Lung microvascular endothelial cell (primary cell): ENCODE data around the gene ALK. TPM values are rescaled to one million over a fixed set of nuclear protein-coding genes. Genes with fewer than 3 reads are reported as not detected.

Source experiments
- DNase-seq, 2 donors: peaks; one replicate each; pipeline versions ENCODE4 v3.0.0 to v3.0.0-alpha.2; 2010; ENCODE audit warnings: low read depth in 2 of 2
- total RNA-seq: library from RNA; depleted of rRNA; stranded (reverse); fragments of >200 nt; gene quantifications from 2 replicates; pipeline ENCODE4 v1.2.1, GENCODE V29; 2014

ALK gene
- total RNA-seq, 1 donor from 2014 or later = not detected

DNA sequence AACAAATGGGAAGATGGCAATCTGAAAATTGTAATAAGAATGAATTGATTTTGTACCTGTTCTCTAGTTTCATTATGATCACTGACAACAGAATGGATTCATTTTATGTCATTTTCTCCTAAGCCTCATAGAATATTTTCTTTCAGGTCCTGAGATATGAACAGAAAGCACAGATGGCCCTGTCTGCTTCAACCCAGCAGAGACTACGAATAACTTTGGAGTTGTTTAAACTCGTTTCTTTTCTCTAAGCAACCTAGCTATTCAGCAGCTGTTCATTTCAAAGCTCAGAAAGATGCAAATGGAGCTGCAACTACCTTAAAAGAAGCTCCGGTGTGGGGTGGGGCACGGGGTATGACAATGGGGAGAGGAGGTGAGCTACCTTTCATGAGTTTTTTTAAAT lies 124.9 kb downstream of the ALK start:
- DNase-seq = no peak

DNA sequence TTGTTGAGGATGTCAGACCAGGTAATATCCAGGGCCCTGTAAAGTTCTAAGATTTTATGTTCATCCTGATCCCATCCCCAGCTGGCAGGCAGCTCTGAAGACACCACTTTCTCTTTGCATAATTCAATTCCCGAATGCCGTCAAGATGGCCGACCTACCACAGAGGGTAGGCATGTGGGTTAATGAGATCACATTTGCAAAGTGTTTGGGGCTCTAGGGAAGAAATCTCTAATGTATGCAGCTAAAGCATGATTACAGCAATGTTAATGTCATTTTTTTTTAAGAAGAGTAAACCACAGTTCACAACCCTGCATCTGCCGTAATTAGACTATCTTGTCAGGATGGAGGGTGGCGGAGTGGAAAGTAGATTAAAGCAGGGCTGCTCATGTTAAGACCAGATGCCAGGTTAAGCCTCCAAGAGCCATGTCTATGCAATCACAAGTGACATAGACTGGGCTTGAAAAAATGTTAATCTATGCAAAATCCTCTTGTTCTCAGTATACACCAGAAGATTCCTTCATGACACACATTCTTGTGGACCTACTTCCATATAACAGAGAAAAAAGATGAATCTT lies 131.4 kb downstream of the ALK start:
- DNase-seq = no peak

DNA sequence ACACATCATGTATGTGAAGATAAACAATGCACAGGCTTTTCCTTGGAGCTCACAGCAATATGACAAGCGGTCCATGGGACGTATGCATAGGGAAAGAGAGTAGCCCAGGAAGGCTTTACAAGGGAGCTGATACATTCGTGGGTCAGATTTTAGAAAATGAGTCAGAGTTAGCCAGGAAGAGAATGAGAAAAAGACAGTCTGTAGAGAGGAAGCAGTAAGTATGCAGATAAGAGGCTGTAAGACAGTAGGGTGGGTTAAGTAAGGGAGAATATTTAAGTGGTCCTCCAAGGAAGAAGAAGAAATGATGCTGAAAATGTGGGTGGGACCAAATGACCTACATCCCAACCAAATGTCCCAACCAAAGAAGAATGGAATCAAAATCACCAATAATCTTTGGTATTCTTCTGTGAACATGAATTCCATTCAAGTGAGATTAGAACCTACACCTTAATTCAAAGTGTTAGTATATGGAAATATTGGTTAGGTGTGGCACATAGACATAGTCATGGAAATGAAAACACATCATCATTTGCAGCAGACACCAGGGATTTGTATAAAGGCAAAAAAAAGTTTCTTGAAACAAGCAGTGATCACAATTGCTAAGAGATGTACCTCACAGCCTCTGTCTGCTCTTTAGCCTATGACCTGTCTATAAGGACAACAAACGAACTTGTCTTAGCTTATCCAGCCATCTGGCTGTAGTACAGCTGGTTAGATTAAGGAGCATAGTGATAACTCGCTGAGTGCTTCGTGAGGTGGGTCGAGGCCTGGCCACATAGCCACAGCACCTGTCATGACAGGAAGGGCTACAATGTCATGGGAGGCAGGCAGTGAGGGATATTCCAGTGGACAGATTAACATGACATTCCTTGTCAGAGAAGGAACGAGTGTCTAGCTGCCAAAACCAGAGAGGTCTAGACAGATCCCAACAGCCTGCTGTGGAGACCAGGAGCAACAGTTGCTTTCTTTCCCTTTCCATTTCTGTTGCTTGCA lies 133.6 kb downstream of the ALK start:
- no peak for DNase-seq

DNA sequence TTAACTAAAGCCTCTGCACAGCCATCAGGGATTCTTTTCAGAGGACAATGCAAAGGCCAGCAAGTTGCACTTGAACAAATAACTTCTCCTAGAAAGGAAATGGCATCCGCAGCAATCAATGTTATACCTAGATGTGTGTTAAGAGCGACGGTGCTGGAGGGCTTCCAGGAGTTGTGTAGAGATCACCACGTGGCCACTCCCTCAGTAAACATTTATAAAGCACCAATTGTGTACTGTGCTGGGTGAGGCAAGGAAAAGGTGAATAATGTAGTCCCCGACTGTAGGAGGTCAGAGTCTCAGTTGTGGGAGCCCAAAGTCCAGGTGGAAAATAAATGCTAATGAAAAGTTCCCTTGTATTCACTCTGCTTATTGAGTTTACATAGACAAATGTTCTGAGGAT lies 135.0 kb downstream of the ALK start:
- DNase-seq = no peak

DNA sequence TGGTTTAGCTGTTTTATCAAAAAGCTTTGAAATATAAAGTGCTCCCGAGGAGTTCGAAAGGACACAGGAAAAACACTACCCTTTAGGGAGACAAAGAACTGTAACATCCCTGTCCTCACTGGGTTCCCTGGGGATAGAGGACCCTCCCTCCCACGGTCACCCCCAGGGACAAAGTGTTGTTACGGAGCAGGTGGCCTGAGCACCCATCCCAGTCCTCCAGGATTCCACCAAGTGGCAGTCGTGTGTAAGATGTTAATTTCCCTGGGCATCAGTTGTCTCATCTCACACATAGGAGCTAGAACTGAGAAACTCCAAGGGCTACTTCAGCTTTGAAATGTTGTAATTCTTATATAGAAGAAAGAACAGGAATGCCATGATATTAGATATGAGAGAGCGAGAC lies 137.7 kb downstream of the ALK start:
- DNase-seq = no peak

DNA sequence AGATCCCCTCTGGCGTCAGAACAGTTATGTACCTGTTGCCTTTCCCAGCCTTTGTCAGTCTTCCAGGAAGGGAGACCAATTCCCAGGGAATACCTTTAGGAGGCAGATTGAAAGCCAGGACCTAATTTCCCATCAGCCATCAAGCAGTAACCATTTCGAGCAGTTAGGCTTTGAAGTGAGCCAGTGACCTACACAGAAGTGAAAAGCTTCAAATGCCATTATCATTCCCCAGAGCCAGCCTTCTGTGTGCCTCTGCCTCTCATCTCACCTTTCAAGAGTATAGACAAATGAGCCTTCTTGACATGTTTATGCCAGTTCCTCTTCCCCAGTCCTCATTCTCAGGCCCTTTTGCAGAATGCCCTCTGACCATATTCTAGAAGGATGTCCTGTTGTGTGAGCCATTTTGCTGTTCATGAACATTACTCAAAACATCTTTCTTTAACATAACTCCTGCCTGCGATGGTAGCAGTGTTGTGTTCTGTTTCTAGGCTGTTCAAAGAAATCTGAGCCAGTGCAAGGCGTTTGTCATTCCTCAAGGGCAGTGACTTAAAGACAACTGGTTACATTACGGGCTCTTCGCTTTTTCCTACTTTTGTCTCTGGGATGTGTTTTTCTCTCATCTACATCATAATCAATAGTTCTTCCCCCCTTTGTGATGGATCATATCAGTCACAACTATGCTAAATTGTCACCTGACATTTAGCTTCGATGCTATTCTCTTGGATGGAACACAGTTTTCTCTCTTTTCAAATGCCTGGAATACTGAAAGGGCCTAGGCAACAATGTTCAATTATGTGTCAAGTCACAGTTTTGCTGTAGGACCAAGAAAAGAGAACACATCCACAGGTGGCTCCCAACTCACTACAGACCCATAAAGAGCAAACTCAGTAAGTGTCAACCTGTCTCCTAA lies 138.6 kb downstream of the ALK start:
- no peak for DNase-seq

DNA sequence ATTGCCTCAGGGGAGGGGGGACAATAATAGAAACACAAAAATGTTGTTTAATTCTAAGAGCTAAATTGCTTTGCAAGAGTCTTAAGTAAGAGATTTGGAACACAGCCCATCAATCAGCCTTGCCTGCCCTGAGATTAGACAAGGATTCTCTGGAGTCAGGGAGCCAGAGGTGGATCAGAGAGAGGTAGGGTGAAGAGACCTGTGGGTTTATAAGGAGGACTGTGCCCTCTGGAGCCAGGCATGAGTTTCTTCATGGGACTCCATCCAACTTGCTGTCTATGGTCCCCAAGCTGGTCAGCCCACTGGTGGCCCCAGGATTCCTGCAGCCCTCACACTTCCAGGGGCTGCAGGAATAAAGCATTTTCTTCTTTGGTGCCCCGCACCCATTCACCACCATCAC lies 139.3 kb downstream of the ALK start:
- DNase-seq = no peak

DNA sequence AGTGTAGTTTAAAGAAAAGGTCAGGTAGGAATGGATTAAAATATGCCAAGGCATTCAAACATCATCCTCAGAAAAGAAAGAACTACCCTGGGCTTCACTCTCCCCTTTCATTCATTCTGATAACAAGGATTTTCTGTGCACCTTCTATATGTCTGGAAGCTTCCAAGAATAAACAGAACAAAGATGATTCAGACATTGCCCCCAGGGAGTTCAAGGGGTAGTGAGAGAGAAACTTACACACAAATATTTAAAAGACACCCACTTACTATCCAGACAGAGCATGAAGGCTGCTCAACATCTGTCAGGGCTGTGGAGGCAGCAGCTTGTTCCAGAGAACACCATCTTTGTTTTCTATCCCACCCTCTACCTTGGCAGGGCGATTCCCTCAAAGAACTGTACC lies 140.5 kb downstream of the ALK start:
- DNase-seq = no peak

DNA sequence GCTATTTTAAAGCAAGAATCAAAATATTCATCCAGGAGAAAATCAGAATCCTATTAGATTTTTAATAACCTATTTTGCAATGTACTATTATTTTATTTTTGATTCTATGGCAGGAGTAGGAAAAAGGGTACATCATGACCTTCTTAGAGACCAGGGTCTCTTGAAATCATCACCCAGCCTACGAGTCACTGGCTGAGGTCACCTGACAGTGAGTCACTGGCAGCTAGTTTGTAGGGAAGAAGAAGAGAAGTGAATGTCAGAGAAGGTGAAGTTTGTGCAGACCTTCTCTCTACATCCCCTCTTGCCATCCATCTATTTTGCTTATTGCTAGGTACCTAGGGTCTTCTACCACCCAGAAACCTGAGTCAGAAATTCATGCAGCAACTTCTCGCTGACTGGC lies 144.2 kb downstream of the ALK start:
- DNase-seq = no peak

DNA sequence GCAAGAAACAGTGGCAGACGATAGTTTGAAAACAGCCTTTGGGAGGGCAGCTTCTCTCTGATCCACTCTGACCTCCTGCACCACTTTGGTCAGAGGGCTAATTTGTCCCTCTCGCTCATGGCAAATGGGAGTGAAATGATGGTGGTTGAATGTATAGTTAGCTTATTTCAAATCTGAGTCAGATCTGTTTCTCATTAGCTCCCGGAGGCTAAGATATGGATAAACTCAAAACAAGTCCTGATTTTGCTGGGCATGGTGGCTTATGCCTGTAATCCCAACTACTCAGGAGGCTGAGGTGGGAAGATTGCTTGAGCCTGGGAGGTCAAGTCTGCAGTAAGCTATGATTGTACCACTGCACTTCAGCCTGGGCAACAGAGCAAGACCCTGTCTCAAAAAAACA lies 145.0 kb downstream of the ALK start:
- DNase-seq = no peak

DNA sequence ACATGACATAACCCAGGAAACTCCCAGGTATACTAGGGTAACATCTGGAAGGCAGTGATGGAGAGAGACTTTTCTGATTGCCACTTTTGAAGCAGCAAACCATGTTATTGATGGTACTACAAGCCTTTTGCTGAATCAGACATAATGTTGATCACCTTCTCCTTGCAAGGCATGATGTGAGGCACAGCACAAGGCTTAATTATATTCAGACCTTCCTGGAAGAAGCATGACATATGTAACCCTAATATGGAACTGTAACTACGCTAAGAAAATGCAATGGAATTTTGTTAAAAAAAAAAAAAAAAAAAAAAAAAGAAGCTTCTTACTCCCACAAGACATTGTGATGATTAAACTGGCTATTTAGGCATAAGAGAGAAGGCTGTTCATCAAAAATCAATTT lies 145.4 kb downstream of the ALK start:
- no peak for DNase-seq

DNA sequence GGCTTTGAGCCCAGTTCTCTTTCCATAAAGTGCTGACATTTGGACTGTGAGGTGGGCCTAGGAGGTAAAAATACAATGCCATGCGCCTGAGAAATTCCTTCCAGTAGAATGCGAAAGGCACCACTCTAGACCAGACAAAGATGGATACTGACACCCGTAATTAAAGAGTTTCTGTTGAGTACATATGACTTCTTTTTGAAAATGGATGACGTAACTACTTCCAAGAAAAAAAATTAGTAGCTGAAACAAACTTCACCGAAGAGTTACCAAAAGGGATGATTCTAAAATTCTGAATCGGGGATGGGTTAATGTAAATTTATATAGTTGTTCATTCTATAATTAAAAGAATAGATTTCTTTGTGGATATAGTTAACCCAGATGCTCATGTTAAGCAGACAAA lies 146.8 kb downstream of the ALK start:
- no peak for DNase-seq

DNA sequence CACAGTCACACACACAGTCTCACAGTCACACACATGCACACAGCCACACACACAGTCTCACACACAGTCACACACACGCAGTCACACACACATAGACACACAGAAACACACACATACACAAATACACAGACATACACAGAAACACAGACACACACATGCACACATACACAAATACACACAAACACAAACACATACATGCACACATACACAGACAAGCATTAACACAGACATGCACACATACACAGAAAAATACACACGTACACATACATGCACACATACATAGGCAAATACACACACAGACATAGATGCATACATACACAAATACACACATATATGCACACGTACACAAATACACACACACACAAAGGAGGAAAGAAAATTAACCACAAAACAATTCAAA lies 150.5 kb downstream of the ALK start:
- DNase-seq = no peak

DNA sequence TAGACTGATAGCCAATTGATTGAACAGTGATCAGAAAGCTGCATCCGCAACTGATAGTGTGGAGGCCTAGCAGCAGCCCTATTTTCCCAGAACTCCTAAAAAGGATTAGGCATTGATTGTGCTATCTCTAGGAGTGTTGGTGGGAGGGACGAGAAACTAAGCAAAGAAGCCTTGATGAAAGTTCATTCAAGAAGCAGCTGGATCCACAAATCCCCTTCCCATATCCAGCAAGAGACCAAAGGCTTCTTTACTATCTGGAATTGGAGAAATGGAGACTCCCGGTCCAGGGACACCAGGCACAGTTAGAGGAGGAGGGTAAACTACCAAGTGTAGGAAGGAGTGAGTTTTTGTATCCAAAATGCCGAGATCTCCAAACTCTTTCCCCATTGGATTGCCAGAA lies 151.5 kb downstream of the ALK start:
- no peak for DNase-seq

DNA sequence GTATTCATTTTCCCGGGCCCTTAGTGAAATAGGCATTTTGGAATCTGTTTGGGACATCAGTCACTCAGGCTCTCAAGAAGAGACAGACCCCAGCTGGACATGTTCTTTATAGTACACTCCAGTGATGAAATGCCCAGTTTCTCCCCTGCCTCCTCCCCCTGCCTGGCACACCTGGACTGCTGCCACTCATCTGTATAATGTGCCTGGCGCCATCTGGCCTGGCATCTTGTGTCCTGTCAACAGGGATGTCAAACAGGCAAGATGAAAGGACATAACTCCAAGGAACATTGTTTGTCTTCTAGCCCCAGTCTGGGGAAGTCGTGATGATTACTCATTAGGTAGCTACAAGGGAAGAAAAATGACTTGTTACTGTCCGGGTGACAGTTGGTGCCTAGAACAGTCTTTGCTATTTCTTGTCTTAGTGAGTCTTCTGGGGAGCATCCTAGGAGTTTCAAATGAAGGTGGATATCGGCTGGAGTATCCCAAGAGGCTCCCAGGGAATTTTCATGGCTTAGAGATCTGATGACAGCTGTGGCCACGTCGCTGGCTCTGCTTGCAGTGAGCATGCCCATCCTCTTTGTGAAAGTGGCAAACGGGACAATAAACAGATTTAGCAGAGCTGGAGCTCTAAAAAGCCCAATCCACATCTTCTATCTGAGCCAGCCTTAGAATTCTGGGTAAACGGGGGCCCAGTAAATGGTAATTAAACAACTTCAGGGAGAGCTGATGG lies 153.6 kb downstream of the ALK start:
- DNase-seq = no peak

DNA sequence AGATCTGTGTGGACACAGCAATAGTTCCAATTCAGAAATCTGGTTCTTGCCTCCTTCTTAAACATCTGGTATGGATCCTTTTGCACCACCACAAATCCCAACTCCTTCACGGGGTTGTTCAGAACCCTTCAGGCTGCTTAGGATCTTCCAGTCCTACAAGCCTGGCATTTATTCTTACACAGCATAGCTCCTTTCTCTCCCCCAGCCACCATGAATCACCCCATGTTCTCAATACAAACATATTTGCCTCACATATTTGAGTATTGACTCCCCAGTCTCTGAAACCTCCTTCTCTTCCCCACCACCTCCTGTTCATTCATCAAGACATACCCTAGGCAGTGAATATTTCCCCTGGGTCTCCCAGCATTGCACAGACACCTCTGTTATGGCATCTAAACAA lies 155.2 kb downstream of the ALK start:
- no peak for DNase-seq

DNA sequence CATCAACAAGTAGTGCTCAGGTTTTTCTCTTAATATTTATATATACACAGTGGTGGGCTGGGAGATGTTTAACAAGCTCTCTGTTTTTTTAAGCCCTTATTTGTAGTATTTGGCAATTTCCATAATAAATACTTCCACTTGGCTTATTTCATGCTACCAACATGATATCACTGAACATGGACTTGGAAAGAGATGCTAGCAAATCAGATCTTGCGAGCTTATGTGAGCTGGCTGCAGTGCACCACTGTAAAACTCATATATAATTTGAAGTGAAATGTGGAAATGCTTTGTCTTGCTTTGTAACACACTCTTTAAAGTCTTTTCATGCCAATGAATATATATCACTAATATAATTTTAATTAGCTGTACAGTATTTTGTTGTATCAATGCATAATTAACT lies 155.7 kb downstream of the ALK start:
- DNase-seq = no peak

DNA sequence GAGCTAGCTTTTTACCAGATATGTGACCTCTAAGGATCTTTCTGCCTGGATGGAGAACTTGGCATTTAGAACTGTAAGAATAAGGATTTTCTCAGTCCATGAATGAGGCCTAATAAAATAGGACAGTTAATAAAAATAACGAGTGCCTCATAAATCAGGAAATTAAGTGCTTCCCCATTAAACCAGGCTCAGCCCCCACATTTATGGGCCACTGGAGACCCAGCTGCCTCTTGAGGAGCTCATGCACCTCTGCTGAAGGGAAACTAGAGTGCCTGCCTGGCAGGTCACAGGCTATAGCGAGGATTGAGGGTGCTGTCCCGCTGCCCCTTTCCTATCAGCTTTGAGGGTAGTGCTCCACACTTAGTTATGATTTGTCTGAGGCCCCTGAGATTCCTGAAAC lies 158.0 kb downstream of the ALK start:
- no peak for DNase-seq

DNA sequence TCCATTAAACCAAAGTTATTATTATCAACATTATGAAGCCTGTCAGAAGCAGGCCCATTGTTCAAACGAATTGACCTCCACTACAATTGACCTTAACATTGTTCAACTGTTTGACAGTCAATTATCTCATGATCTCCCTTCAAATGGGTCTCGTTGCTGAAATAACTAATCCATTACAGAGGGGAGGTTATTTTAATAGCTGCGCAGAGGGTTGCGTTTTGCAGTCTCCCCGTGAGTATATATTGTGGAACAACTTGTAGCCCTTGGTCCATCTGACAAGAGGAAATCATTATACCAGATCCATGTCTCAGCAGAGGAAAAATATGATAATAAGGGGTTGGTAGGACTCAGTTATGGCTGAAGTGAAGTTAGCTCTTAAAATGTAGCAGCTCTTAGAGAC lies 159.1 kb downstream of the ALK start:
- DNase-seq = no peak

DNA sequence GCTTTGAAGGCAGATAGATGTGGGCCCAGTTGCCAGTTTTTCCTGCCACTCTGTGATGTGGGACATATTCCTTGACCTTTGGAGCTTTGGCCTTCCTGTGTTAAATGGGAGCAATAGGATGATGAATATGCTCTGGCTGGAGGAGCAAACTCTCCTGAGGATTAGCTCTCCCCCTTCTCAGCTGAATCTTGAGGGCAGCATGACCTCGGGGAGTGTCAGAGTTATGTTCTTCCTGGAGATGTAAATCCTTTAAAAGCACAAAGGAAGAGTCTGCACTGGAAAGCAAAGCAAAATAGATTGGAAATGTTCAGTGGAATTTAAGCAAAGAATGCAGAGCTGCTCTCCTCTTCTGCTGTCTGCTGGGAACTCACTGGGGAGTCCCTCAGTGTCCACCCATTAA lies 160.1 kb downstream of the ALK start:
- DNase-seq = no peak

DNA sequence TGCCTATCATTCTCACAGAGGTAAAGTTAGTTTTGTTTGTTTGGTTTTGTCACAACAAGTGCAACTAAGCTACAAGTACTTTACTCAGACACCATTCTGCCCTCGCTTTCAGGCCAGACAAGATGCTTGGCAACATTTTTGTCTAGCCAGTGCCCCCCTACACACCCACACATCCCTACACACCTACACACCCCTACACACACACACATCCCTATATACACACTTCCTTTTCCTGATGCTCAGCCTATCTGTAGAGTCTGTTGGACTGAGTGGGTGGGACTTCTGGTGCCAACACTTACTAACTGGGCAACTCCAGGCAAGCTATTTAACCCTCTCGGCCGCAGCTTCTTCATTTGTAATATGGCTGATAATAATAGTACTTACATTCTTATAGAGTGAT lies 161.4 kb downstream of the ALK start:
- no peak for DNase-seq

DNA sequence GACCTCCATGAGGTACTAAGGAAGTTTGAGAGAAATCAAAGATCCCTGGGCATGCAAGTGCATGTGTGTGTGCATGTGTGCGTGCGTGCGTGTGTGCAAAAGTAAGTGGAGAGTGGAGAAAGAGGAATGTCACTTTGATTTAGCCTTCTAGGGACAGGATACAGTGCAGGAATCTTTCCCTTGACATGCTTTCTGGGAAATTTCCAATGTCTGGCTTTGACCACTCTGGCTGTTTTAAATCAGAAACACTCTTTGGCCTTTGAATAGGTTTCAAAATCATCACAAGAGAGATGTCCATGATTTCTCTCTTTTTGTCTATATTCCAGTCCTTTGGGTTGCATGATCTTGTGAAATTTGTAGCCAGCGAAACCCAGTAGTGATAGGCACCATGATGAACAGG lies 162.0 kb downstream of the ALK start:
- no peak for DNase-seq
